ENCODE data around the gene PRR33. TPM values are rescaled to one million over a fixed set of nuclear protein-coding genes. Genes with fewer than 3 reads are reported as not detected.

The PRR33 gene
- total and polyA plus RNA-seq, 10 of the 15 experiments (the other 5 are each of a cell fraction or from before 2014, with no cell fraction given): 0.02 to 1.0 (median 0.38) TPM; not detected in 6

DNA sequence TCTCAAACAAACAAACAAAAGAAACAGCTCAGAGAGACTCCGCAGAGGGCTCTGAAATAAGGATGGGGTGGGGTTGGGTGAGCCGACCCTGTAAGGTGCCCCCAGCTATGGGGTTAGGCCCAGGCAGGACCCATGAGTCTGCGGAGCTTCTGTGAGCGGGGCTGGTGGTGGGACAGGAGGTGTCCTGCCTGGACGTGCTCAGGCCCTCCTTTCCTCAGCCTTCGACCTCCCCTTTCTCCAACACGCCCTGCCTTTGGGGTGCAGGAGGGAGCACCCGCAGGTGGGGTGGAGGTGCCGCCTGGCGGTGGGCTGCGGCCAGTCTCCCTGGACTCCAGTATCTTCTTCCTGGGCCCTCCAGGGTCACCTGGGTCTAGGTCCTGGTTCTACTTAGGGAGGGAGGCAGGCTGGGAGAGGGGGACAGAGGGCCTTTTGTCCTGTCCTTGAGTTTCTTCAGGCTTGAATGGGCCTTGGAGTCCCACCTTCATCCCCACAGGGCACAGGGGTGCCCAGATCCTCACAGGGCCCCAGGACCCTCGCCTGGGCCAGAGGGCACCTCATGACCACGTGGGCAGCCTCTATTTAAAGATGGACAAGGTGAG lies 12.3 kb downstream of the PRR33 start:
- Histone ChIP-seq H3K79me2 (ENCODE audit: control insufficient read depth, insufficient read depth, low read length) (no peaks in the 10 kb centered on the region; the same call in none of the 2 replicates), H3K27ac (ENCODE audit: control insufficient read depth, insufficient read depth) (no peak overlapping the region), H3K9ac (ENCODE audit: control insufficient read depth, insufficient read depth, low read length) (no peak overlapping the region), H3K9me3 (replicated peaks; ENCODE audit: control insufficient read depth, insufficient read depth, low read length) (no peaks in the 10 kb centered on the region), H3K4me1 (ENCODE audit: control insufficient read depth, insufficient read depth, low read length) (no peaks in the 10 kb centered on the region; the same call in 1 of the 2 replicates), H3K4me3 (no peak overlapping the region), H3K36me3 (ENCODE audit: control insufficient read depth in 2 of 2, insufficient read depth in 2 of 2, low read length in 1 of 2) (peaks cover 9 to 34% of the 10 kb centered on the region in 2 experiments; a peak in 3 of 4 replicates), H4K20me1 (ENCODE audit: control insufficient read depth, insufficient read depth) (peaks cover 5% of the 10 kb centered on the region; the same call in 1 of the 2 replicates), H3K4me2 (ENCODE audit: control insufficient read depth, insufficient read depth) (no peak overlapping the region), H2AFZ (ENCODE audit: control insufficient read depth, low read depth, low read length) (no peak overlapping the region), H3K27me3 (replicated peaks in 1 of 2; ENCODE audit: control insufficient read depth in 2 of 2, insufficient read depth in 2 of 2, low read length in 1 of 2) (no peaks in the 10 kb centered on the region)
- DNase-seq (ENCODE audit: low read depth, low spot score): no peak
- FAIRE-seq: no peak
- ChIA-PET POLR2A (no interaction called here), SMC1A (ENCODE audit: uncharacterized antibody, unreplicated experiment) (no interaction called here), RAD21 (ENCODE audit: unreplicated experiment) (no interaction called here), CTCF (interaction anchor here (0.5 to 1.0 kb wide), 2 partner anchors 27 to 38 kb away, joined by 3 to 4 read pairs; partner anchors contain the start of gene LSP1)
- in situ Hi-C loops (cut with MboI) (no loop called here), intact Hi-C loops (cut with micrococcal nuclease; ENCODE audit: unreplicated experiment) (no loop called here)
- ATAC-seq: no peak
- no TSS peak for BruUV-seq (replicated peaks)
- 75% methylated on average over 13 of the region's 13 CpGs for WGBS (ENCODE audit: insufficient coverage, insufficient replicate concordance, low lambda C conversion rate, missing lambda C conversion rate)
- TF ChIP-seq ZZZ3 (IDR thresholded peaks at IDR 0.05; ENCODE audit: control insufficient read depth, insufficient read length, low read depth): no peak
- no peak for TF ChIP-seq JUNB (IDR thresholded peaks at IDR 0.05)
- TF ChIP-seq, protein P1, sequence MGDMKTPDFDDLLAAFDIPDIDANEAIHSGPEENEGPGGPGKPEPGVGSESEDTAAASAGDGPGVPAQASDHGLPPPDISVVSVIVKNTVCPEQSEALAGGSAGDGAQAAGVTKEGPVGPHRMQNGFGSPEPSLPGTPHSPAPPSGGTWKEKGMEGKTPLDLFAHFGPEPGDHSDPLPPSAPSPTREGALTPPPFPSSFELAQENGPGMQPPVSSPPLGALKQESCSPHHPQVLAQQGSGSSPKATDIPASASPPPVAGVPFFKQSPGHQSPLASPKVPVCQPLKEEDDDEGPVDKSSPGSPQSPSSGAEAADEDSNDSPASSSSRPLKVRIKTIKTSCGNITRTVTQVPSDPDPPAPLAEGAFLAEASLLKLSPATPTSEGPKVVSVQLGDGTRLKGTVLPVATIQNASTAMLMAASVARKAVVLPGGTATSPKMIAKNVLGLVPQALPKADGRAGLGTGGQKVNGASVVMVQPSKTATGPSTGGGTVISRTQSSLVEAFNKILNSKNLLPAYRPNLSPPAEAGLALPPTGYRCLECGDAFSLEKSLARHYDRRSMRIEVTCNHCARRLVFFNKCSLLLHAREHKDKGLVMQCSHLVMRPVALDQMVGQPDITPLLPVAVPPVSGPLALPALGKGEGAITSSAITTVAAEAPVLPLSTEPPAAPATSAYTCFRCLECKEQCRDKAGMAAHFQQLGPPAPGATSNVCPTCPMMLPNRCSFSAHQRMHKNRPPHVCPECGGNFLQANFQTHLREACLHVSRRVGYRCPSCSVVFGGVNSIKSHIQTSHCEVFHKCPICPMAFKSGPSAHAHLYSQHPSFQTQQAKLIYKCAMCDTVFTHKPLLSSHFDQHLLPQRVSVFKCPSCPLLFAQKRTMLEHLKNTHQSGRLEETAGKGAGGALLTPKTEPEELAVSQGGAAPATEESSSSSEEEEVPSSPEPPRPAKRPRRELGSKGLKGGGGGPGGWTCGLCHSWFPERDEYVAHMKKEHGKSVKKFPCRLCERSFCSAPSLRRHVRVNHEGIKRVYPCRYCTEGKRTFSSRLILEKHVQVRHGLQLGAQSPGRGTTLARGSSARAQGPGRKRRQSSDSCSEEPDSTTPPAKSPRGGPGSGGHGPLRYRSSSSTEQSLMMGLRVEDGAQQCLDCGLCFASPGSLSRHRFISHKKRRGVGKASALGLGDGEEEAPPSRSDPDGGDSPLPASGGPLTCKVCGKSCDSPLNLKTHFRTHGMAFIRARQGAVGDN (IDR thresholded peaks at IDR 0.05): no peak
- no peak for TF ChIP-seq FOXM1 (IDR thresholded peaks at IDR 0.05; ENCODE audit: low read depth, low read length)
- no peak for TF ChIP-seq KLF5 (IDR thresholded peaks at IDR 0.05; ENCODE audit: partially characterized antibody)
- TF ChIP-seq ZNF384 (IDR thresholded peaks at IDR 0.05; ENCODE audit: borderline replicate concordance, low read depth, low read length): no peak
- TF ChIP-seq BCL11A (IDR thresholded peaks at IDR 0.05; ENCODE audit: low read depth, low read length): no peak
- TF ChIP-seq, protein P2, sequence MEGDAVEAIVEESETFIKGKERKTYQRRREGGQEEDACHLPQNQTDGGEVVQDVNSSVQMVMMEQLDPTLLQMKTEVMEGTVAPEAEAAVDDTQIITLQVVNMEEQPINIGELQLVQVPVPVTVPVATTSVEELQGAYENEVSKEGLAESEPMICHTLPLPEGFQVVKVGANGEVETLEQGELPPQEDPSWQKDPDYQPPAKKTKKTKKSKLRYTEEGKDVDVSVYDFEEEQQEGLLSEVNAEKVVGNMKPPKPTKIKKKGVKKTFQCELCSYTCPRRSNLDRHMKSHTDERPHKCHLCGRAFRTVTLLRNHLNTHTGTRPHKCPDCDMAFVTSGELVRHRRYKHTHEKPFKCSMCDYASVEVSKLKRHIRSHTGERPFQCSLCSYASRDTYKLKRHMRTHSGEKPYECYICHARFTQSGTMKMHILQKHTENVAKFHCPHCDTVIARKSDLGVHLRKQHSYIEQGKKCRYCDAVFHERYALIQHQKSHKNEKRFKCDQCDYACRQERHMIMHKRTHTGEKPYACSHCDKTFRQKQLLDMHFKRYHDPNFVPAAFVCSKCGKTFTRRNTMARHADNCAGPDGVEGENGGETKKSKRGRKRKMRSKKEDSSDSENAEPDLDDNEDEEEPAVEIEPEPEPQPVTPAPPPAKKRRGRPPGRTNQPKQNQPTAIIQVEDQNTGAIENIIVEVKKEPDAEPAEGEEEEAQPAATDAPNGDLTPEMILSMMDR (IDR thresholded peaks at IDR 0.05 in 2 of 3, conservative IDR thresholded peaks at IDR 0.05 in 1 of 3; ENCODE audit: control insufficient read depth in 2 of 3, extremely low read depth in 1 of 3, insufficient read depth in 1 of 3, low read depth in 3 of 3, low read length in 3 of 3): no peak
- TF ChIP-seq, protein P3, sequence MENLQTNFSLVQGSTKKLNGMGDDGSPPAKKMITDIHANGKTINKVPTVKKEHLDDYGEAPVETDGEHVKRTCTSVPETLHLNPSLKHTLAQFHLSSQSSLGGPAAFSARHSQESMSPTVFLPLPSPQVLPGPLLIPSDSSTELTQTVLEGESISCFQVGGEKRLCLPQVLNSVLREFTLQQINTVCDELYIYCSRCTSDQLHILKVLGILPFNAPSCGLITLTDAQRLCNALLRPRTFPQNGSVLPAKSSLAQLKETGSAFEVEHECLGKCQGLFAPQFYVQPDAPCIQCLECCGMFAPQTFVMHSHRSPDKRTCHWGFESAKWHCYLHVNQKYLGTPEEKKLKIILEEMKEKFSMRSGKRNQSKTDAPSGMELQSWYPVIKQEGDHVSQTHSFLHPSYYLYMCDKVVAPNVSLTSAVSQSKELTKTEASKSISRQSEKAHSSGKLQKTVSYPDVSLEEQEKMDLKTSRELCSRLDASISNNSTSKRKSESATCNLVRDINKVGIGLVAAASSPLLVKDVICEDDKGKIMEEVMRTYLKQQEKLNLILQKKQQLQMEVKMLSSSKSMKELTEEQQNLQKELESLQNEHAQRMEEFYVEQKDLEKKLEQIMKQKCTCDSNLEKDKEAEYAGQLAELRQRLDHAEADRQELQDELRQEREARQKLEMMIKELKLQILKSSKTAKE (IDR thresholded peaks at IDR 0.05; ENCODE audit: low read depth, poor library complexity, severe bottlenecking): no peak
- TF ChIP-seq POU2F2 (IDR thresholded peaks at IDR 0.05; ENCODE audit: borderline replicate concordance, low read depth, low read length): no peak
- no peak for TF ChIP-seq FOS (IDR thresholded peaks at IDR 0.05; ENCODE audit: borderline replicate concordance, extremely low read depth, insufficient read length)
- no peak for TF ChIP-seq HCFC1 (IDR thresholded peaks at IDR 0.05; ENCODE audit: low read length)
